Heart left ventricle (tissue), 16 donors: Measurements from ENCODE around the gene FZD1. TPM values are rescaled to one million over a fixed set of nuclear protein-coding genes. Genes with fewer than 3 reads are reported as not detected.
"Not testable (repeated sequence)": the region's sequence is repeated elsewhere in the genome, so short reads cannot be mapped to it uniquely, and the experiment has no call there.

Experiments
- ATAC-seq, 4 donors: fragments of 200-7000 bp; cut with Tn5 transposase; one replicate each; pipeline ENCODE4 v1.9.1; 2020 to 2022; ENCODE audit warnings: moderate library complexity in 4 of 4, mild to moderate bottlenecking in 3 of 4, moderate number of reproducible peaks in 1 of 4
- DNase-seq, 5 donors: peaks; one replicate each; pipeline ENCODE4 v3.0.0-alpha.2; 2020
- H3K27ac ChIP-seq, 12 donors: fragments of 200-600 bp; sonication (generic) in 4 of 12; one replicate each; pipeline versions ENCODE4 v1.5.0 to v1.8.0; 2016 to 2022; ENCODE audit warnings: mild to moderate bottlenecking in 2 of 12
- H3K27me3 ChIP-seq, 9 donors: fragments of 200-600 bp; sonication (generic) in 2 of 9; one replicate each; pipeline versions ENCODE4 v1.5.1 to v1.8.0; 2016 to 2022; ENCODE audit warnings: mild to moderate bottlenecking in 3 of 9
- H3K36me3 ChIP-seq, 9 donors: fragments of 200-600 bp; sonication (generic) in 2 of 9; one replicate each; pipeline versions ENCODE4 v1.5.0 to v1.8.0; 2018 to 2022; ENCODE audit warnings: mild to moderate bottlenecking in 2 of 9
- H3K4me1 ChIP-seq, 12 donors: fragments of 200-600 bp; sonication (generic) in 4 of 12; one replicate each; pipeline versions ENCODE4 v1.5.0 to v1.8.0; 2016 to 2022; ENCODE audit warnings: mild to moderate bottlenecking in 3 of 12
- H3K4me3 ChIP-seq, 12 donors: fragments of 200-600 bp; sonication (generic) in 4 of 12; one replicate each; pipeline versions ENCODE4 v1.5.0 to v1.8.0; 2017 to 2022; ENCODE audit warnings: mild to moderate bottlenecking in 9 of 12, moderate library complexity in 4 of 12
- H3K9me3 ChIP-seq, 12 donors: fragments of 200-600 bp; sonication (generic) in 4 of 12; one replicate each; pipeline versions ENCODE4 v1.5.0 to v1.8.0; 2016 to 2022; ENCODE audit warnings: mild to moderate bottlenecking in 1 of 12
- POLR2A ChIP-seq, 2 donors: fragments of 450-650 bp; IDR thresholded peaks; one replicate each; pipeline ENCODE4 v1.6.1; 2017; ENCODE audit warnings: antibody characterized with exemption in 2 of 2, mild to moderate bottlenecking in 2 of 2, moderate library complexity in 2 of 2
- WGBS, 4 donors: extraction: QIAGEN DNeasy Blood & Tissue Kit in 2 of 4; methylation state at CpG; one replicate each; pipeline versions ENCODE4 v1.1.5 to v1.1.7; 2013 to 2018; 5-methylcytosine and 5-hydroxymethylcytosine counted together
- intact Hi-C, 10 donors: fragments of 100-400 bp; cut with DNase I; formaldehyde crosslinking; loops; one replicate each; pipeline versions ENCODE4 v1.11.1 to v1.14.2; 2022
- polyA plus RNA-seq, 2 donors: library from polyadenylated mRNA; stranded (reverse); fragments of 200-250 nt; gene quantifications; one replicate each; pipeline ENCODE4 v1.2.3, GENCODE V29; 2013
- total RNA-seq, 9 donors: library from RNA; depleted of rRNA in 2 of 9; stranded (reverse); fragments of >200 nt in 2 of 9; fragmentation: NEBNext Ultra II Directional in 3 of 9; extraction: Animal tissue kit (Norgen Biotek cat#: 25700) in 3 of 9; gene quantifications; one replicate each; pipeline versions ENCODE4 v1.1.0 to v1.2.4, GENCODE V29; 2016 to 2023
- TF ChIP-seq, protein P1 (sequence below), 12 donors: fragments of 200-600 bp; sonication (generic) in 4 of 12; IDR thresholded peaks; one replicate each; pipeline versions ENCODE4 v1.5.0 to v1.8.0; 2018 to 2022; ENCODE audit warnings: antibody characterized with exemption in 12 of 12, mild to moderate bottlenecking in 5 of 12
- donor health status: ischemic (EF 13 %, LVEDD 7.1; RV severe dilation, severe dysfunction).
- donor health status: healthy with polysubstance abuse.
- donor health status: DM: no; HTN: yes; CAD: no.
- donor health status: DM: no; HTN: no; CAD: no.
- donor health status: ischemic (EF 25% LVEDD 6.9; RV normal size, moderate dysfunction).
- donor health status: ischemic (EF 25% LVEDD 5.7; RV mildly dilated, moderate dysfunction).
- donor health status: healthy.
- donor health status: DM: yes; HTN: yes; CAD: no.
- donor health status: ischemic (EF 35%, LVEDD 5.7; RV mildly dilated, moderate dysfunction).
- donor health status: nonischemic (EF 11% LVEDD 7.7; RV severe dilation, severe dysfunction).
- donor health status: DM: yes; HTN: yes; CAD: no.
- donor health status: PGD.
- donor health status: ischemic (EF 29% LVEDD 5.4; RV normal size, mild dysfunction).
- donor health status: nonischemic (EF 23%, LVEDD 6.1; RV moderate dilation, normal function).

FZD1 gene
- total and polyA plus RNA-seq, 11 donors = 4.7 to 29.8 (median 16.5) TPM

DNA sequence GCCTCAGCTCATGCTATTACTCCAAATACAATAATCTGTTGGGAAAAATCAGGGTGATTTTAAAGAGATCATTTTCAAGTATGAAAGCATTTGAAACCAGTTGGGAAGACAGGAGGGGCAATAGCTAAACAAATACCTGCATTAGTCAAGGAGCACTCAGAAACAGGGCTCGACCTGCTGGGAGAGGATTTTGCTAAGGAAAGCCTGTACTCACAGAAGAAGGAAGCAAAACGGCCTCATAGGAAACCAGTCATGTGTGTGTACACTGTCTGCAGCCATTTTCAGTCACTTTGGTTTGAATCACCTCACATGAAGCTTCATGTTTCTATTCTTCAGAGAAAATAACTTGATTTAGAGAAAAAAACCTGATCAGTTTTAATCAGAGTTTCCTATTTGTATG, 38.6 kb downstream of the FZD1 start:
- Histone ChIP-seq H3K9me3 (peaks cover 0 to 8% (median 0%) of the 10 kb centered on the region in 12 donors), H3K4me3 (no peak overlapping the region), H3K27me3 (no peaks in the 10 kb centered on the region), H3K36me3 (no peaks in the 10 kb centered on the region), H3K27ac (no peak overlapping the region), H3K4me1 (peaks cover 0 to 24% (median 0%) of the 10 kb centered on the region in 12 donors)
- TF ChIP-seq, protein P1, sequence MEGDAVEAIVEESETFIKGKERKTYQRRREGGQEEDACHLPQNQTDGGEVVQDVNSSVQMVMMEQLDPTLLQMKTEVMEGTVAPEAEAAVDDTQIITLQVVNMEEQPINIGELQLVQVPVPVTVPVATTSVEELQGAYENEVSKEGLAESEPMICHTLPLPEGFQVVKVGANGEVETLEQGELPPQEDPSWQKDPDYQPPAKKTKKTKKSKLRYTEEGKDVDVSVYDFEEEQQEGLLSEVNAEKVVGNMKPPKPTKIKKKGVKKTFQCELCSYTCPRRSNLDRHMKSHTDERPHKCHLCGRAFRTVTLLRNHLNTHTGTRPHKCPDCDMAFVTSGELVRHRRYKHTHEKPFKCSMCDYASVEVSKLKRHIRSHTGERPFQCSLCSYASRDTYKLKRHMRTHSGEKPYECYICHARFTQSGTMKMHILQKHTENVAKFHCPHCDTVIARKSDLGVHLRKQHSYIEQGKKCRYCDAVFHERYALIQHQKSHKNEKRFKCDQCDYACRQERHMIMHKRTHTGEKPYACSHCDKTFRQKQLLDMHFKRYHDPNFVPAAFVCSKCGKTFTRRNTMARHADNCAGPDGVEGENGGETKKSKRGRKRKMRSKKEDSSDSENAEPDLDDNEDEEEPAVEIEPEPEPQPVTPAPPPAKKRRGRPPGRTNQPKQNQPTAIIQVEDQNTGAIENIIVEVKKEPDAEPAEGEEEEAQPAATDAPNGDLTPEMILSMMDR (IDR thresholded peaks at IDR 0.05) = no peak
- TF ChIP-seq POLR2A (IDR thresholded peaks at IDR 0.05) = no peak
- intact Hi-C loops = no loop called here
- 64 to 77% (median 70%) methylated on average over 2 of the region's 2 CpGs for WGBS, 4 donors
- ATAC-seq (no peak), DNase-seq (no peak)

DNA sequence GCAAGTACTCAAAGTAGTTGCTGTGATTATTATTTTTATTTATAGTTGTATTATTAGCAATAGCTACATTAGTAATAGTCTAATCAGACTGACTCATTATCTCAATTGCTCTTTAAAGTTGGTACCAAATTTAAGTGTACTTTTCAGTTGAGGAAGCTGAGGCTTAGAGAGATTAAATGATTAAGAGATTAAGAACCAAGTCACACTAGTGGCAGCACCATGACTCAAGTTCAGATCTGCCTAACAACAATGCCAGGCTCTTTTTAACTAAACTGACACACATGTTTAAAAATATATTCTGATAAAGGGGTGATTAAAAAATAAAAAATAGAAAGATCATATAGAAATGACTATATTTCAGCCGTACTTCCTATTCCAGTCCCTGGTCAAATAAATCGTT, 42.0 kb downstream of the FZD1 start:
- ATAC-seq (no peak), DNase-seq (no peak)
- intact Hi-C loops = no loop called here

DNA sequence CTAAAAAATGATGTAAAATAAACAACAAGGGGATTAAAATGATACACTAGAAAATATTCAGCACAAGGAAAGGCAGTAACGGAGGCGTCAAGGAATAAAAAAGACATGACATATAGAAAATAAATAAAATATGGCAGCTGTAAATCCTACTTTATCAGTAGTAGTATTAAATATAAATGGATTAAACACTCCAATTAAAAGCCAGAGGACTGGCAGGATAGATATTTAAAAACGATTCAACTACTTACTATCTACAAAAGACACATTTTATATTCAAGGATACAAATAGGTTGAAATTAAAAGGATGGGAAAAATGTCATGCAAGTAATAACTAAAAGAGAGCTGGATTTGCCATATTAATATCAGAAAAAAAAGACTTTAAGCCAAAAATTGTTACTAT, 43.2 kb downstream of the FZD1 start:
- ATAC-seq = no peak
- Histone ChIP-seq H3K27me3 (no peaks in the 10 kb centered on the region), H3K27ac (no peak overlapping the region), H3K4me1 (no peaks in the 10 kb centered on the region), H3K36me3 (no peaks in the 10 kb centered on the region), H3K4me3 (no peak overlapping the region), H3K9me3 (peaks cover 0 to 9% (median 0%) of the 10 kb centered on the region in 12 donors)
- no peak for TF ChIP-seq POLR2A (IDR thresholded peaks at IDR 0.05)
- TF ChIP-seq, protein P1 (IDR thresholded peaks at IDR 0.05) = no peak
- no peak for DNase-seq
- WGBS, 4 donors = 94 to 96% (median 95%) methylated on average over 3 of the region's 3 CpGs
- intact Hi-C loops = no loop called here

More for the DNA sequence above, 42.0 kb downstream of the FZD1 start:
- no peaks in the 10 kb centered on the region for H3K27me3 ChIP-seq
- TF ChIP-seq POLR2A (IDR thresholded peaks at IDR 0.05) = no peak
- TF ChIP-seq, protein P1 (IDR thresholded peaks at IDR 0.05) = no peak
- no peaks in the 10 kb centered on the region for H3K4me1 ChIP-seq
- H3K36me3 ChIP-seq = no peaks in the 10 kb centered on the region
- no peak overlapping the region for H3K27ac ChIP-seq
- H3K9me3 ChIP-seq = peaks cover 0 to 9% (median 0%) of the 10 kb centered on the region in 12 donors
- WGBS, 4 donors = 92 to 99% (median 95%) methylated on average over 2 of the region's 2 CpGs
- no peak overlapping the region for H3K4me3 ChIP-seq

DNA sequence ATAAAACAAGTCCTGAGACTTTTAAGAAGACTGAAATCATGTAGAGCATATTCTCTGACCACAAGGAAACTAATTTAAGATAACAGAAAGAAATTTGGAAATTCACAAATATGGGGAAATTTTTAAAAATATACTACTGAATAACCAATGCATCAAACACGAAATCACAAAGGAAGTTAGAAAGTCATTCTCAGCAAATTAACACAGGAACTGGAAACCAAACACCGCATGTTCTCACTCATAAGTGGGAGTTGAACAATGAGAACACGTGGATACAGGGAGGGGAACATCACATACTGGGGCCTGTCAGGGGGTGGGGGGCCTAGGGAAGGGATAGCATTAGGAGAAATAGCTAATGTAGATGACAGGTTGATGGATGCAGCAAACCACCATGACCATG, 44.0 kb downstream of the FZD1 start:
- H3K4me1 ChIP-seq, intact Hi-C loops, H3K36me3 ChIP-seq, H3K27me3 ChIP-seq, H3K9me3 ChIP-seq, ATAC-seq, H3K4me3 ChIP-seq, DNase-seq: not testable (repeated sequence)
- WGBS, 4 donors = 53 to 72% (median 59%) methylated on average over 3 of the region's 3 CpGs
- peak overlapping the region in 1 of 12 donors; percentile 18 for H3K27ac ChIP-seq

DNA sequence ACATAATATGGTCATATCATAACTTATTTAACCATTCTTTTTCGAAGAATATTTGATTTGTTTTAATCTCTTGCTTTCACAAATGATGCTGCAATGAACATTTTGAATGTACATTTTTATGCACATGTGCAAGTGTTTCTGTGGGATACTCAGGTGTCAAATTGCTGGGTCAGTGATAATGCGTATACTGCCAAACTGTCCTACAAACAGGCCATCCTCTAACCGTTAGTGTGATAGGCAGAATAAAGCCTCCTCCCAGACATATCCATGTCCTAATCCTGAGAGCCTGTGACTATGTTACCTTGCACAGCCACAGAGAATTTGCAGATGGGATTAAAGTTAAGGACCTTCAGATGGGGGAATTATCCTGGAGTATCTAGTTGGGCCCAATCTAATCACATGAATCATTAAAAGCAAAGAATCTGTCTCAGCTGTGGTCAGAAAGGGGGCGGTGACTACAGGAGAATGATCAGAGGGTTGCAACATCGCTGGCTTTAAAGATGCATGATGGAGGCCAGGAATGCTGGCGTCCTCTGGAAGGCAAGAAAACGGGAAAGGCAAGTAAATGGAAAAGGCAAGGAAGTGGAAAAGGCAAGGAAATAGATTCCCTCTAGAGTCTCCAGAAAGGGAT, 46.7 kb downstream of the FZD1 start:
- TF ChIP-seq, protein P1 (IDR thresholded peaks at IDR 0.05) = no peak
- TF ChIP-seq POLR2A (IDR thresholded peaks at IDR 0.05) = no peak
- Histone ChIP-seq H3K27ac (no peak overlapping the region), H3K27me3 (no peaks in the 10 kb centered on the region), H3K4me3 (no peak overlapping the region), H3K36me3 (no peaks in the 10 kb centered on the region), H3K9me3 (peaks cover 0 to 9% (median 0%) of the 10 kb centered on the region in 12 donors), H3K4me1 (no peaks in the 10 kb centered on the region)
- intact Hi-C loops = no loop called here
- peak in 1 of 4 donors; percentile 71 for ATAC-seq
- no peak for DNase-seq
- 90 to 92% (median 91%) methylated on average over 7 of the region's 7 CpGs for WGBS, 4 donors
